ENCODE data around the gene PDZD7.

- TF ChIP-seq POLR2A (IDR thresholded peaks at IDR 0.05) (no peak), CTCF (IDR thresholded peaks at IDR 0.05) (no peak)
Measured at GRCh38 chr10:100978121-100978900, 52.6 kb downstream of the PDZD7 start.
